ENCODE data around the gene COPRS. TPM values are rescaled to one million over a fixed set of nuclear protein-coding genes. Genes with fewer than 3 reads are reported as not detected.

Gene COPRS
- total and polyA plus RNA-seq, 2 of the 4 experiments (the other 2 are of a cell fraction), result 95.3 to 123 TPM

- TF ChIP-seq CHD1 (IDR thresholded peaks at IDR 0.05; ENCODE audit: low read depth, low read length) (0 out of 2 replicates have a peak, but pooled peaks have one; percentile 50), RFX5 (IDR thresholded peaks at IDR 0.05; ENCODE audit: low read depth, low read length) (no peak), FOS (IDR thresholded peaks at IDR 0.05; ENCODE audit: low read depth, low read length) (no peak), SMC3 (IDR thresholded peaks at IDR 0.05; ENCODE audit: low read depth, low read length) (peak; percentile 98)
Measured at GRCh38 chr17:31842195-31843069, 16.6 kb downstream of the COPRS start (continued).

GRCh38 chr17:31841850-31842194 is 17.2 kb downstream of the COPRS start:
- H3K23ac ChIP-seq (ENCODE audit: low read depth, low read length), result 0 out of 2 replicates have a peak overlapping the region, but pooled peaks have one; percentile 12
- H3K14ac ChIP-seq (replicated peaks; ENCODE audit: low read depth, low read length), result peak overlapping the region; percentile 16; the same call in 1 of the 2 replicates
- H4K20me1 ChIP-seq (ENCODE audit: insufficient read depth, low read length), result no peaks in the 10 kb centered on the region
- no peak overlapping the region for H3K4me2 ChIP-seq (ENCODE audit: low read depth, low read length)
- no peak overlapping the region for H3K56ac ChIP-seq (ENCODE audit: extremely low read depth, insufficient read depth, low read length)
- peak overlapping the region; percentile 97 for H2BK120ac ChIP-seq (ENCODE audit: low read depth, low read length)
- H3K36me3 ChIP-seq (ENCODE audit: control insufficient read depth, insufficient read depth, low read length), result no peaks in the 10 kb centered on the region
- H4K91ac ChIP-seq (ENCODE audit: insufficient read depth, low read depth, low read length), result peak overlapping the region; percentile 61; the same call in 1 of the 2 replicates
- no TSS peak for BruUV-seq (replicated peaks)
- dilution Hi-C loops (cut with HindIII; ENCODE audit: low sequenced_read_pairs, unreplicated experiment), result no loop called here
- peak overlapping the region in 1 of 2 experiments; percentile 90; a peak in 2 of 4 replicates for H4K8ac ChIP-seq (ENCODE audit: low read depth in 2 of 2, low read length in 2 of 2)
- DNase-seq (no peak), ATAC-seq (ENCODE audit: low read depth) (no peak)
- WGBS, 2 experiments (ENCODE audit: extremely low coverage in 2 of 2, insufficient read length in 1 of 2), result 92% methylated on average over 2 of the region's 5 CpGs; no CpG with 5 or more reads in 1 of the 2 experiments
- peak overlapping the region; percentile 6 for H2BK5ac ChIP-seq (ENCODE audit: low read depth, low read length, poor library complexity, severe bottlenecking)
- no peak overlapping the region for H3K9ac ChIP-seq (ENCODE audit: low read depth, low read length)
- no peaks in the 10 kb centered on the region for H3K9me3 ChIP-seq (ENCODE audit: control insufficient read depth, insufficient read depth, low read length)
- peak overlapping the region; percentile 18; the same call in 1 of the 2 replicates for H4K5ac ChIP-seq (ENCODE audit: low read depth, low read length)
- ChIA-PET CTCF (interaction anchor here (0.7 to 3.0 kb wide), 10 partner anchors 107 to 453 kb away, joined by 3 to 21 read pairs (median 3); no protein-coding TSS in a partner anchor), POLR2A (ENCODE audit: unreplicated experiment) (no interaction called here)
- no peak overlapping the region for H2AK9ac ChIP-seq (replicated peaks; ENCODE audit: low read depth, low read length, poor library complexity)
- no peak for TF ChIP-seq USF2 (IDR thresholded peaks at IDR 0.05; ENCODE audit: low read depth, low read length)
- TF ChIP-seq POLR2A (IDR thresholded peaks at IDR 0.05; ENCODE audit: low read depth, low read length), result no peak
- no peak for TF ChIP-seq RFX5 (IDR thresholded peaks at IDR 0.05; ENCODE audit: low read depth, low read length)
- no peak for TF ChIP-seq MAZ (IDR thresholded peaks at IDR 0.05; ENCODE audit: borderline replicate concordance, low read depth, low read length)
- TF ChIP-seq BHLHE40 (IDR thresholded peaks at IDR 0.05; ENCODE audit: low read depth, low read length), result no peak
- TF ChIP-seq CTCF (conservative IDR thresholded peaks at IDR 0.05; ENCODE audit: low read depth, low read length), result no peak
- TF ChIP-seq MAFK (IDR thresholded peaks at IDR 0.05; ENCODE audit: low read depth, low read length), result no peak
- TF ChIP-seq NFE2L2 (IDR thresholded peaks at IDR 0.05; ENCODE audit: low read depth, low read length), result no peak
- no peak for TF ChIP-seq SMC3 (IDR thresholded peaks at IDR 0.05; ENCODE audit: low read depth, low read length)
- no peak for TF ChIP-seq CHD1 (IDR thresholded peaks at IDR 0.05; ENCODE audit: low read depth, low read length)
- H2BK15ac ChIP-seq (ENCODE audit: low read depth, low read length), result peak overlapping the region; percentile 4; the same call in 1 of the 3 replicates
- H2AK5ac ChIP-seq (ENCODE audit: low read depth, low read length), result peak overlapping the region; percentile 97
- no peaks in the 10 kb centered on the region for H3K79me1 ChIP-seq (ENCODE audit: low read depth in 1 of 2, low read length in 2 of 2)
- H3K4me1 ChIP-seq (ENCODE audit: control insufficient read depth, insufficient read depth, low read length), result peaks cover 12% of the 10 kb centered on the region
- H3K9me1 ChIP-seq (ENCODE audit: insufficient read depth, low read length), result 0 out of 2 replicates have a peak, but pooled peaks cover 6% of the 10 kb centered on the region
- peak overlapping the region; percentile 78 for H3K4ac ChIP-seq (ENCODE audit: low read depth, low read length)
- no peak overlapping the region for H2AFZ ChIP-seq (replicated peaks; ENCODE audit: low read length, poor library complexity)
- in situ Hi-C loops (cut with MboI; ENCODE audit: low sequenced_read_pairs), result loop anchor here (5.0 kb wide), 1 partner anchor 400 kb away; no protein-coding TSS in a partner anchor
- H3K18ac ChIP-seq (ENCODE audit: low read depth, low read length), result peak overlapping the region; percentile 34; the same call in 1 of the 2 replicates
- intact Hi-C loops (cut with micrococcal nuclease), result loop anchor here (1.0 to 2.0 kb wide), 5 partner anchors 145 to 453 kb away; no protein-coding TSS in a partner anchor
- H2BK20ac ChIP-seq (ENCODE audit: low read depth, low read length), result peak overlapping the region; percentile 88; the same call in 1 of the 2 replicates
- H3K4me3 ChIP-seq (ENCODE audit: insufficient read depth, low read depth, low read length), result no peak overlapping the region
- no peaks in the 10 kb centered on the region for H3K27me3 ChIP-seq (ENCODE audit: control insufficient read depth, insufficient read depth, low read length)
- H3K27ac ChIP-seq (ENCODE audit: insufficient read depth, low read length), result no peak overlapping the region
